ENCODE results near the gene R3HDM4.

DNA sequence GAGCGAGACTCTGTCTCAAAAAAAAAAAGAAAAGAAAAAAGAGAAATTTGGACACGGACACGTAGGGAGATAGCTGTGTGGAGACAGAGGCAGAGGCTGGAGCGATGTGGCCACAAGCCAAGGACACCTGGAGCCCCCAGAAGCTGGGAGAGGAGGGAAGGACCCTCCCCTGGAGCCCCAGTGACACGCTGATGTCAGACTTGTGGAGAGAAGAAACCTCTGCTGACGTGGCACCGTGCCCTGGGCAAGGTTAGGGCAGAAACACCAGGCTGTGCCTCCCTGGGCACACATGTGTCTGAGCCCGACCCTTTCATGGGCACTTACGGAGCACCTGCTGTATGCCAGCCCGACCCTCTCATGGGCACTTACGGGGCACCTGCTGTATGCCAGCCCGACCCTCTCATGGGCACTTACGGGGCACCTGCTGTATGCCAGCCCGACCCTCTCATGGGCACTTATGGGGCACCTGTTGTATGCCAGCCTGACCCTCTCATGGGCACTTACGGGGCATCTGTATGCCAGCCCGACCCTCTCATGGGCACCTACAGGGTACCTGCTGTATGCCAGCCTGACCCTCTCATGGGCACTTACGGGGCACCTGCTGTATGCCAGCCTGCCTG, 30.6 kb upstream of the R3HDM4 start:
- TF ChIP-seq, protein P1, sequence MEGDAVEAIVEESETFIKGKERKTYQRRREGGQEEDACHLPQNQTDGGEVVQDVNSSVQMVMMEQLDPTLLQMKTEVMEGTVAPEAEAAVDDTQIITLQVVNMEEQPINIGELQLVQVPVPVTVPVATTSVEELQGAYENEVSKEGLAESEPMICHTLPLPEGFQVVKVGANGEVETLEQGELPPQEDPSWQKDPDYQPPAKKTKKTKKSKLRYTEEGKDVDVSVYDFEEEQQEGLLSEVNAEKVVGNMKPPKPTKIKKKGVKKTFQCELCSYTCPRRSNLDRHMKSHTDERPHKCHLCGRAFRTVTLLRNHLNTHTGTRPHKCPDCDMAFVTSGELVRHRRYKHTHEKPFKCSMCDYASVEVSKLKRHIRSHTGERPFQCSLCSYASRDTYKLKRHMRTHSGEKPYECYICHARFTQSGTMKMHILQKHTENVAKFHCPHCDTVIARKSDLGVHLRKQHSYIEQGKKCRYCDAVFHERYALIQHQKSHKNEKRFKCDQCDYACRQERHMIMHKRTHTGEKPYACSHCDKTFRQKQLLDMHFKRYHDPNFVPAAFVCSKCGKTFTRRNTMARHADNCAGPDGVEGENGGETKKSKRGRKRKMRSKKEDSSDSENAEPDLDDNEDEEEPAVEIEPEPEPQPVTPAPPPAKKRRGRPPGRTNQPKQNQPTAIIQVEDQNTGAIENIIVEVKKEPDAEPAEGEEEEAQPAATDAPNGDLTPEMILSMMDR (IDR thresholded peaks at IDR 0.05; ENCODE audit: low read depth, low read length, missing input control) = no peak
- no peak for TF ChIP-seq ZBTB33 (IDR thresholded peaks at IDR 0.05)
- no peak for TF ChIP-seq REST (IDR thresholded peaks at IDR 0.05)
- TF ChIP-seq GABPA (IDR thresholded peaks at IDR 0.05 in 1 of 2, conservative IDR thresholded peaks at IDR 0.05 in 1 of 2) = no peak
- TF ChIP-seq TAF1 (conservative IDR thresholded peaks at IDR 0.05) = no peak
- TF ChIP-seq FOXA2 (IDR thresholded peaks at IDR 0.05) = no peak
- TF ChIP-seq HNF4G (IDR thresholded peaks at IDR 0.05) = no peak
- TF ChIP-seq YY1 (IDR thresholded peaks at IDR 0.05) = no peak
- no peak for TF ChIP-seq RAD21 (IDR thresholded peaks at IDR 0.05)
- TF ChIP-seq ATF3 (IDR thresholded peaks at IDR 0.05) = no peak
- TF ChIP-seq JUND (IDR thresholded peaks at IDR 0.05) = no peak
- TF ChIP-seq SP1 (IDR thresholded peaks at IDR 0.05) = no peak
- TF ChIP-seq, protein P2, sequence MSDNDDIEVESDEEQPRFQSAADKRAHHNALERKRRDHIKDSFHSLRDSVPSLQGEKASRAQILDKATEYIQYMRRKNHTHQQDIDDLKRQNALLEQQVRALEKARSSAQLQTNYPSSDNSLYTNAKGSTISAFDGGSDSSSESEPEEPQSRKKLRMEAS (IDR thresholded peaks at IDR 0.05) = no peak

Measured in liver (tissue), 3 donors.